Nephron progenitor cell (in vitro differentiated cells): ENCODE results near the gene POLR3GL.
"Not testable (repeated sequence)": the region's sequence is repeated elsewhere in the genome, so short reads cannot be mapped to it uniquely, and the experiment has no call there.

Experiments
- DNase-seq: peaks from one replicate; pipeline ENCODE4 v3.0.0; 2021
- H3K27ac Mint-ChIP-seq: 2 replicates; pipeline ENCODE4 v1.8.0; 2021; ENCODE audit warnings: mild to moderate bottlenecking, moderate library complexity, mixed read lengths
- H3K27me3 Mint-ChIP-seq: 2 replicates; pipeline ENCODE4 v1.8.0; 2021; ENCODE audit warnings: mild to moderate bottlenecking, low read depth, mixed read lengths; ENCODE audit not compliant: poor library complexity
- H3K36me3 Mint-ChIP-seq: 2 replicates; pipeline ENCODE4 v1.8.0; 2021; ENCODE audit warnings: low read depth, mixed read lengths
- H3K4me1 Mint-ChIP-seq: 2 replicates; pipeline ENCODE4 v1.8.0; 2021; ENCODE audit warnings: mixed read lengths
- H3K4me3 Mint-ChIP-seq: 2 replicates; pipeline ENCODE4 v1.8.0; 2021; ENCODE audit warnings: mild to moderate bottlenecking, moderate library complexity, mixed read lengths
- H3K9me3 Mint-ChIP-seq: 2 replicates; pipeline ENCODE4 v1.8.0; 2021; ENCODE audit warnings: mild to moderate bottlenecking, moderate library complexity, mixed read lengths
- CTCF ChIP-seq: fragments of 200-600 bp; sonication (generic); IDR thresholded peaks from 2 replicates; pipeline ENCODE4 v1.5.0; 2021; ENCODE audit warnings: antibody characterized with exemption

POLR3GL gene

GRCh38 chr1:145964328-145965118 lies at the start of gene POLR3GL, which contains the start of gene ANKRD34A:
Gene POLR3GL (plus strand): TSS chr1:145964690. CDS start chr1:145974866, 10,176 bp downstream.
Gene ANKRD34A (minus strand): TSS chr1:145964575. CDS start chr1:145961759, 2,816 bp downstream.
- H3K4me3 Mint-ChIP-seq = peak within 1 kb of the TSS; percentile 90
- no peak for TF ChIP-seq CTCF
- peaks cover 47% of the 10 kb centered on the region for H3K4me1 Mint-ChIP-seq
- H3K36me3 Mint-ChIP-seq = peaks cover 16% of the 10 kb centered on the region
- DNase-seq = peak; percentile 88
- no peak within 1 kb of the TSS for H3K27ac Mint-ChIP-seq
- H3K27me3 Mint-ChIP-seq = peaks cover 51% of the 10 kb centered on the region
- peaks cover 18% of the 10 kb centered on the region for H3K9me3 Mint-ChIP-seq

- no peak for DNase-seq
- H3K36me3 Mint-ChIP-seq = peaks cover 46% of the 10 kb centered on the region
- H3K4me3 Mint-ChIP-seq = peak overlapping the region; percentile 94
- H3K27me3 Mint-ChIP-seq = no peaks in the 10 kb centered on the region
- H3K27ac Mint-ChIP-seq = no peak overlapping the region
- peaks cover 32% of the 10 kb centered on the region for H3K4me1 Mint-ChIP-seq
- no peaks in the 10 kb centered on the region for H3K9me3 Mint-ChIP-seq
- no peak for TF ChIP-seq CTCF
These were observed 47.7 kb upstream of the POLR3GL start for GRCh38 chr1:145916745-145917144.

- Mint-ChIP-seq H3K4me1 (peaks cover 32% of the 10 kb centered on the region), H3K4me3 (peak overlapping the region; percentile 94), H3K27ac (peak overlapping the region; percentile 14), H3K36me3 (peaks cover 49% of the 10 kb centered on the region), H3K27me3 (no peaks in the 10 kb centered on the region), H3K9me3 (no peaks in the 10 kb centered on the region)
- TF ChIP-seq CTCF = no peak
- no peak for DNase-seq
These were observed 46.9 kb upstream of the POLR3GL start for GRCh38 chr1:145917595-145917994.

GRCh38 chr1:145918144-145918991 lies 46.1 kb upstream of the POLR3GL start, which contains the start of gene PEX11B:
Gene PEX11B (minus strand): TSS chr1:145918717. CDS start chr1:145918688, 29 bp downstream.
- Mint-ChIP-seq H3K27me3 (no peaks in the 10 kb centered on the region), H3K4me3 (peak within 1 kb of the TSS; percentile 94), H3K36me3 (peaks cover 53% of the 10 kb centered on the region), H3K4me1 (peaks cover 32% of the 10 kb centered on the region), H3K9me3 (no peaks in the 10 kb centered on the region), H3K27ac (peak within 1 kb of the TSS; percentile 95)
- DNase-seq = peak; percentile 89
- TF ChIP-seq CTCF = no peak

- TF ChIP-seq CTCF = no peak
- Mint-ChIP-seq H3K27ac (peak overlapping the region; percentile 95), H3K27me3 (no peaks in the 10 kb centered on the region), H3K4me3 (peak overlapping the region; percentile 94), H3K9me3 (no peaks in the 10 kb centered on the region), H3K4me1 (peaks cover 32% of the 10 kb centered on the region), H3K36me3 (peaks cover 45% of the 10 kb centered on the region)
- peak; percentile 51 for DNase-seq
These were observed 45.2 kb upstream of the POLR3GL start for GRCh38 chr1:145918992-145919939.

GRCh38 chr1:145920297-145920696 lies 44.2 kb upstream of the POLR3GL start:
- not testable (repeated sequence) for H3K27ac Mint-ChIP-seq, H3K27me3 Mint-ChIP-seq, H3K9me3 Mint-ChIP-seq, DNase-seq
- Mint-ChIP-seq H3K4me3 (peak overlapping the region; percentile 94), H3K4me1 (peaks cover 32% of the 10 kb centered on the region), H3K36me3 (peaks cover 36% of the 10 kb centered on the region)
